Measurements from ENCODE around the gene GIPR. TPM values are rescaled to one million over a fixed set of nuclear protein-coding genes. Genes with fewer than 3 reads are reported as not detected.
"Not testable (repeated sequence)": the region's sequence is repeated elsewhere in the genome, so short reads cannot be mapped to it uniquely, and the experiment has no call there.

The GIPR gene
- 1 to 10 TPM; 6.1 to 6.4 TPM for total RNA-seq
- polyA plus RNA-seq = under 1 TPM in 1 of 2 donors, not detected in 1; 0.12 TPM

DNA sequence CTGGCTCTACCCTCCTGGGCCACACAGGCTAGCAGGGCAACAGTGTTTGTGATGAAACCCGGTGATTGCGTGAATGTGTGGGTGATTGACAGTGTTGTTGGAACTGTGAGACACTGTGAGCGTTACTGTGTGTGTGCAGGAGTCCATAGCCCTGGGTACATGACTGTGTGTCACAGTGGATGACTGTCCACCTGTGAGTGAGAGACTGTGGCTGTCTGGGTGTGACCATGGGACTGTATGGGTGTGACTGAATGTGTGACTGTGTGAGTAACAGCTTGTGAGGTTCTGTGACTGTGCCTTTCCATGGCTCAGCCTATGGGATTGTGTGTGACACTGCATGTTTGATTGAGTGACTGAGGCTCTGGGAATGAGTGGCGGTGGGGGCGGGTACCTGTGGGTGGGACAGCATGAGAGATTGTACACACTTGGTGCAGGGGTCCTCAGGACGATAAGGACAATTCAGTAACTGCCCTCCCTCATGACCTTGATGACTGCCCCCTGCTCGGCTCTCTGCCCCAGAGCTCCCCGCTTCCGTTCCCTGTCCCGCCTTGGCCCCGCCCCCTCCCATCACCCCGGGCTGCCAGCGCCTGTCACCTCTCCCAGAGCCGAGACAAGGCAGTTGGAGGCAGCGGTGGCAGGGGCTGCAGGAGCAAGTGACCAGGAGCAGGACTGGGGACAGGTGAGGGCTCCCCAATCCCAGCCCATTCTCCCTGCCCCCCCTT is at the start of gene GIPR:
Gene GIPR (plus strand): TSS at position 602 of the 722 bp plus-strand sequence. CDS start 1,300 bp downstream, outside the sequence.
- H3K36me3 ChIP-seq (ENCODE audit: insufficient read depth, low read length) = no peaks in the 10 kb centered on the region
- peak in 4 of 5 donors; percentile 18 to 67 (median 29) for DNase-seq
- no peaks in the 10 kb centered on the region for H3K9me3 Mint-ChIP-seq
- peak within 1 kb of the TSS; percentile 85 to 94 (median 90) for H3K4me3 Mint-ChIP-seq
- no peaks in the 10 kb centered on the region for H3K36me3 Mint-ChIP-seq
- peak within 1 kb of the TSS; percentile 12 to 92 (median 87) for H3K27ac Mint-ChIP-seq
- intact Hi-C loops (cut with micrococcal nuclease) = loop anchor here (1.0 to 2.0 kb wide), 2 partner anchors 14 to 25 kb away; no protein-coding TSS in a partner anchor
- peaks cover 4 to 20% of the 10 kb centered on the region in 2 donors for H3K27me3 Mint-ChIP-seq
- H3K4me1 Mint-ChIP-seq = peaks cover 19 to 39% (median 30%) of the 10 kb centered on the region in 4 donors
- peak within 1 kb of the TSS; percentile 72 to 73 for H3K4me3 ChIP-seq (ENCODE audit: low read length in 2 of 2)
- ChIA-PET CTCF (ENCODE audit: partially characterized antibody) (interaction anchor here (1.3 kb wide), 1 partner anchor 13 kb away, joined by 3 read pairs; no protein-coding TSS in a partner anchor), POLR2A (ENCODE audit: partially characterized antibody) (interaction anchor here (1.2 to 2.8 kb wide), 5 partner anchors 11 to 235 kb away, joined by 3 to 19 read pairs (median 5); partner anchors contain the start of genes MYPOP, QPCTL and SNRPD2)
- no peaks in the 10 kb centered on the region for H3K9me3 ChIP-seq (ENCODE audit: control insufficient read depth in 1 of 2, low read length in 2 of 2)
- no peak within 1 kb of the TSS for H3K27ac ChIP-seq (ENCODE audit: low read depth, low read length)
- no peaks in the 10 kb centered on the region for H3K27me3 ChIP-seq (ENCODE audit: insufficient read depth, low read length)
- H3K4me1 ChIP-seq (ENCODE audit: insufficient read depth, low read length) = peaks cover 29% of the 10 kb centered on the region

- H3K9me3 Mint-ChIP-seq = no peaks in the 10 kb centered on the region
- intact Hi-C loops (cut with micrococcal nuclease) = no loop called here
- H3K4me3 ChIP-seq (ENCODE audit: low read length in 2 of 2) = no peak overlapping the region
- H3K36me3 Mint-ChIP-seq = peaks cover 32 to 54% of the 10 kb centered on the region in 2 donors
- ChIA-PET CTCF (ENCODE audit: partially characterized antibody) (no interaction called here), POLR2A (ENCODE audit: partially characterized antibody) (interaction anchor here (1.1 kb wide), 1 partner anchor 16 kb away, joined by 3 read pairs; no protein-coding TSS in a partner anchor)
- H3K27me3 ChIP-seq (ENCODE audit: insufficient read depth, low read length) = no peaks in the 10 kb centered on the region
- H3K27ac ChIP-seq (ENCODE audit: low read depth, low read length) = no peak overlapping the region
- H3K36me3 ChIP-seq (ENCODE audit: insufficient read depth, low read length) = peaks cover 30% of the 10 kb centered on the region
- no peak overlapping the region for H3K27ac Mint-ChIP-seq
- H3K4me3 Mint-ChIP-seq = no peak overlapping the region
- H3K4me1 ChIP-seq (ENCODE audit: insufficient read depth, low read length) = no peaks in the 10 kb centered on the region
- peaks cover 0 to 9% (median 3%) of the 10 kb centered on the region in 4 donors for H3K4me1 Mint-ChIP-seq
- no peaks in the 10 kb centered on the region for H3K9me3 ChIP-seq (ENCODE audit: control insufficient read depth in 1 of 2, low read length in 2 of 2)
- DNase-seq = no peak
- H3K27me3 Mint-ChIP-seq = no peaks in the 10 kb centered on the region
Observed at GRCh38 chr19:45621389-45621788, 46.6 kb upstream of the GIPR start.

DNA sequence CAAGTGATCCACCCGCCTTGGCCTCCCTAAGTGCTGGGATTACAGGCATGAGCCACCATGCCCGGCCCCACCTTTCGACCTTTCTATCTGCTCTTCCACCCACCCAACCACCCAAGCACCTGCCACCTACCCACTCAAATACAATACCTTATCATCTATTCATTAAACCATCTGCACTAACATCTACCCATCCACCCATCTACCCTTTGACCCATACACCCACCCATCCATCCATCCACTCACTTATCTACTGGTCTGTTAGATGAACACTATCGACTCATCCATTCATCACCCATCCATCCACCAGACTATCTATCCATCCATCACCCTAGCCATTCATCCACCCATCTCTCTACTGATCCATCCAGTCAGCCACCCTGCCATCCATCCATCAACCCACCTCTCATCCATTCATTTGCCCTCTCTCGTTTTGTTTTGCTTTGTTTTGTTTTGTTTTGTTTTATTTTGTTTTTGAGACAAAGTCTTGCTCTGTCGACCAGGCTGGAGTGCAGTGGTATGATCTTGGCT is 46.0 kb upstream of the GIPR start:
- Histone ChIP-seq H3K9me3 (ENCODE audit: control insufficient read depth in 1 of 2, low read length in 2 of 2) (no peaks in the 10 kb centered on the region), H3K4me1 (ENCODE audit: insufficient read depth, low read length) (no peaks in the 10 kb centered on the region), H3K36me3 (ENCODE audit: insufficient read depth, low read length) (peaks cover 35% of the 10 kb centered on the region), H3K27me3 (ENCODE audit: insufficient read depth, low read length) (no peaks in the 10 kb centered on the region), H3K4me3 (ENCODE audit: low read length in 2 of 2) (no peak overlapping the region), H3K27ac (ENCODE audit: low read depth, low read length) (no peak overlapping the region)
- H3K27ac Mint-ChIP-seq = peak overlapping the region in 3 of 7 donors; percentile 9 to 92 (median 60)
- peaks cover 32 to 55% of the 10 kb centered on the region in 2 donors for H3K36me3 Mint-ChIP-seq
- ChIA-PET CTCF (ENCODE audit: partially characterized antibody) (no interaction called here), POLR2A (ENCODE audit: partially characterized antibody) (no interaction called here)
- H3K4me3 Mint-ChIP-seq = no peak overlapping the region
- no peak for DNase-seq
- H3K4me1 Mint-ChIP-seq = peaks cover 0 to 9% (median 3%) of the 10 kb centered on the region in 4 donors
- no peaks in the 10 kb centered on the region for H3K27me3 Mint-ChIP-seq
- intact Hi-C loops (cut with micrococcal nuclease) = no loop called here
- H3K9me3 Mint-ChIP-seq = no peaks in the 10 kb centered on the region

GRCh38 chr19:45623984-45624383 is 44.0 kb upstream of the GIPR start:
- DNase-seq = no peak
- Histone ChIP-seq H3K4me1 (ENCODE audit: insufficient read depth, low read length) (no peaks in the 10 kb centered on the region), H3K27me3 (ENCODE audit: insufficient read depth, low read length) (no peaks in the 10 kb centered on the region), H3K4me3 (ENCODE audit: low read length in 2 of 2) (no peak overlapping the region), H3K27ac (ENCODE audit: low read depth, low read length) (no peak overlapping the region), H3K9me3 (ENCODE audit: control insufficient read depth in 1 of 2, low read length in 2 of 2) (no peaks in the 10 kb centered on the region), H3K36me3 (ENCODE audit: insufficient read depth, low read length) (peaks cover 38% of the 10 kb centered on the region)
- no peak overlapping the region for H3K4me3 Mint-ChIP-seq
- no peaks in the 10 kb centered on the region for H3K27me3 Mint-ChIP-seq
- no peaks in the 10 kb centered on the region for H3K9me3 Mint-ChIP-seq
- ChIA-PET CTCF (ENCODE audit: partially characterized antibody) (interaction anchor here (1.1 kb wide), 1 partner anchor 20 kb away, joined by 3 read pairs; no protein-coding TSS in a partner anchor), POLR2A (ENCODE audit: partially characterized antibody) (no interaction called here)
- peaks cover 0 to 9% (median 3%) of the 10 kb centered on the region in 4 donors for H3K4me1 Mint-ChIP-seq
- peaks cover 32 to 58% of the 10 kb centered on the region in 2 donors for H3K36me3 Mint-ChIP-seq
- peak overlapping the region in 1 of 7 donors; percentile 8 for H3K27ac Mint-ChIP-seq
- intact Hi-C loops (cut with micrococcal nuclease) = no loop called here

- H3K27me3 Mint-ChIP-seq; intact Hi-C loops (cut with micrococcal nuclease); H3K9me3 ChIP-seq (ENCODE audit: control insufficient read depth in 1 of 2, low read length in 2 of 2); H3K4me1 ChIP-seq (ENCODE audit: insufficient read depth, low read length); POLR2A ChIA-PET (ENCODE audit: partially characterized antibody); H3K4me3 ChIP-seq (ENCODE audit: low read length in 2 of 2); H3K27me3 ChIP-seq (ENCODE audit: insufficient read depth, low read length); H3K4me3 Mint-ChIP-seq; H3K4me1 Mint-ChIP-seq; DNase-seq; H3K27ac Mint-ChIP-seq; H3K9me3 Mint-ChIP-seq; H3K27ac ChIP-seq (ENCODE audit: low read depth, low read length): not testable (repeated sequence)
- CTCF ChIA-PET (ENCODE audit: partially characterized antibody) = interaction anchor here (1.2 kb wide), 1 partner anchor 134 kb away, joined by 3 read pairs; no protein-coding TSS in a partner anchor
- peaks cover 34% of the 10 kb centered on the region for H3K36me3 ChIP-seq (ENCODE audit: insufficient read depth, low read length)
- peaks cover 15 to 45% of the 10 kb centered on the region in 2 donors for H3K36me3 Mint-ChIP-seq
Observed at GRCh38 chr19:45628219-45628618, 39.8 kb upstream of the GIPR start.

- no peaks in the 10 kb centered on the region for H3K9me3 ChIP-seq (ENCODE audit: control insufficient read depth in 1 of 2, low read length in 2 of 2)
- no peak overlapping the region for H3K27ac ChIP-seq (ENCODE audit: low read depth, low read length)
- H3K36me3 ChIP-seq (ENCODE audit: insufficient read depth, low read length) = peaks cover 25% of the 10 kb centered on the region
- H3K4me1 ChIP-seq (ENCODE audit: insufficient read depth, low read length) = no peaks in the 10 kb centered on the region
- H3K4me3 ChIP-seq (ENCODE audit: low read length in 2 of 2) = no peak overlapping the region
- Mint-ChIP-seq H3K27me3 (no peaks in the 10 kb centered on the region), H3K4me1 (peaks cover 0 to 4% (median 1%) of the 10 kb centered on the region in 4 donors), H3K4me3 (no peak overlapping the region), H3K36me3 (peaks cover 8 to 36% of the 10 kb centered on the region in 2 donors), H3K9me3 (no peaks in the 10 kb centered on the region), H3K27ac (no peak overlapping the region)
- DNase-seq = no peak
- H3K27me3 ChIP-seq (ENCODE audit: insufficient read depth, low read length) = no peaks in the 10 kb centered on the region
- ChIA-PET POLR2A (ENCODE audit: partially characterized antibody) (interaction anchor here (3.1 kb wide), 1 partner anchor 12 kb away, joined by 13 read pairs; no protein-coding TSS in a partner anchor), CTCF (ENCODE audit: partially characterized antibody) (no interaction called here)
- intact Hi-C loops (cut with micrococcal nuclease) = no loop called here
Observed at GRCh38 chr19:45629704-45630103, 38.3 kb upstream of the GIPR start.

- no peak for DNase-seq
- no peak overlapping the region for H3K27ac Mint-ChIP-seq
- H3K9me3 ChIP-seq (ENCODE audit: control insufficient read depth in 1 of 2, low read length in 2 of 2) = no peaks in the 10 kb centered on the region
- H3K36me3 ChIP-seq (ENCODE audit: insufficient read depth, low read length) = peaks cover 24% of the 10 kb centered on the region
- ChIA-PET POLR2A (ENCODE audit: partially characterized antibody) (interaction anchor here (3.1 kb wide), 1 partner anchor 11 kb away, joined by 13 read pairs; no protein-coding TSS in a partner anchor), CTCF (ENCODE audit: partially characterized antibody) (interaction anchor here (1.5 to 1.6 kb wide), 2 partner anchors 9 to 12 kb away, joined by 3 to 7 read pairs; partner anchors contain the start of gene EML2)
- no peak overlapping the region for H3K27ac ChIP-seq (ENCODE audit: low read depth, low read length)
- no peaks in the 10 kb centered on the region for H3K9me3 Mint-ChIP-seq
- no peaks in the 10 kb centered on the region for H3K27me3 ChIP-seq (ENCODE audit: insufficient read depth, low read length)
- no peaks in the 10 kb centered on the region for H3K27me3 Mint-ChIP-seq
- H3K4me3 ChIP-seq (ENCODE audit: low read length in 2 of 2) = no peak overlapping the region
- no peaks in the 10 kb centered on the region for H3K4me1 ChIP-seq (ENCODE audit: insufficient read depth, low read length)
- peaks cover 0 to 2% (median under 1%) of the 10 kb centered on the region in 4 donors for H3K4me1 Mint-ChIP-seq
- intact Hi-C loops (cut with micrococcal nuclease) = no loop called here
- H3K36me3 Mint-ChIP-seq = peaks cover 2 to 32% of the 10 kb centered on the region in 2 donors
- no peak overlapping the region for H3K4me3 Mint-ChIP-seq
Observed at GRCh38 chr19:45630463-45630862, 37.6 kb upstream of the GIPR start.
